Activated CD4-positive, alpha-beta memory T cell treated with anti-CD3 and anti-CD28 coated beads for 36 hours (primary cell): ENCODE data around the gene MACIR. TPM values are rescaled to one million over a fixed set of nuclear protein-coding genes. Genes with fewer than 3 reads are reported as not detected.

Experiments
- CTCF ChIA-PET: fragments of 350-600 bp; sonication (Branson Sonifier 250); formaldehyde crosslinking; loops from one replicate; lab custom pipeline; 2021; ENCODE audit warnings: antibody characterized with exemption, inconsistent platforms; lab: Charles Lee
- POLR2A ChIA-PET: fragments of 350-600 bp; sonication (Branson Sonifier 250); formaldehyde crosslinking; loops from one replicate; lab custom pipeline; 2021; ENCODE audit warnings: antibody characterized with exemption; lab: Charles Lee
- DNase-seq: peaks from one replicate; pipeline ENCODE4 v3.0.0-alpha.2; 2020
- H3K27ac Mint-ChIP-seq: one replicate; pipeline ENCODE4 v1.8.0; 2021; ENCODE audit warnings: mixed read lengths
- H3K27me3 Mint-ChIP-seq: one replicate; pipeline ENCODE4 v1.8.0; 2021; ENCODE audit warnings: mixed read lengths
- H3K36me3 Mint-ChIP-seq: one replicate; pipeline ENCODE4 v1.8.0; 2021; ENCODE audit warnings: mixed read lengths
- H3K4me1 Mint-ChIP-seq: one replicate; pipeline ENCODE4 v1.8.0; 2021; ENCODE audit warnings: low read depth, mixed read lengths
- H3K4me3 Mint-ChIP-seq: one replicate; pipeline ENCODE4 v1.8.0; 2021; ENCODE audit warnings: mild to moderate bottlenecking, mixed read lengths
- H3K9me3 Mint-ChIP-seq: one replicate; pipeline ENCODE4 v1.8.0; 2021; ENCODE audit warnings: mixed read lengths
- intact Hi-C: fragments of 100-400 bp; cut with micrococcal nuclease; formaldehyde crosslinking; loops from one replicate; pipeline ENCODE4 v1.15.1; 2023
- total RNA-seq, 2 experiments: library from RNA; stranded (reverse); gene quantifications; one replicate each; pipeline ENCODE4 v1.2.3, GENCODE V29; 2021

Gene MACIR
- total RNA-seq, 2 experiments from 2014 or later: 6.6 to 7.4 TPM

DNA sequence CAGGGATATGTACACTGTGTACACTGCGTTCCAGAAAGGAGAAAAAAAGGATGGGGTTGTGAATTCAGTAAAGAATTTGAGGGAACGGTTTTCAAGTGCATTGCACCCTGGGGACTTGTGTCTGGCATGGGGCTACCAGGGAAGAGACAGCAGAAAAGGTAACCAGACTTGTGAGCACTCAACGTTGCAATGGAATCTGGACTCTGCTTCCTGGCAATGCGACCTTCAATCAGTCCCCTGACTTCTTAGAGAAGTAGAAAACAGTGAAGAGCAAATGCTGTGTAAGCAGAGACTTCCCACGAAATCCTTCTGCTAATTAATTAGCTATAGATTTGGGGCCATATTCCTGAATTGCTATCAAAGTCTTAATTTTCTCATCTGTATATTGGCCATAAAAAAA, 36.3 kb downstream of the MACIR start:
- intact Hi-C loops: no loop called here
- DNase-seq: no peak
- ChIA-PET CTCF (no interaction called here), POLR2A (no interaction called here)
- Mint-ChIP-seq H3K4me1 (no peaks in the 10 kb centered on the region), H3K27me3 (peaks cover 4% of the 10 kb centered on the region), H3K27ac (no peak overlapping the region), H3K4me3 (no peak overlapping the region), H3K36me3 (no peaks in the 10 kb centered on the region), H3K9me3 (no peaks in the 10 kb centered on the region)

DNA sequence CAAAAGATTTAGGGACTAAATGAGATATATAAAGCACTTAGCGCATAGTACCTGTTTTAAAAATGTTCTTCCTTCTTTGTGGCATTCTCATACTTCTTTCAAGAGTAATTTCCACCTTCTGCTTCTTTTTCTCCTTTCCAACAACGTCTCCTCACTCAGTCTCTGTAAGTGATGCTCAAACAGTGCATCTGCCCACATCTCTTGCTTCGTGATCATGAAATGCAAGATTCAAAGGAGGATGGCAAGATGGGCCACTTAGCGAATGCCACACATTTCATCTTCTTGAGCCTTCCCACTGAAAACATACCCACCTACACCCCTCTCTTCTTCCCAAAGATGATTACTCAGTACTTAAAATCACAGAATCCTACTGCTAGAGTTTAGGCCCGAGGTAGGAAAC, 36.9 kb downstream of the MACIR start:
- POLR2A ChIA-PET: no interaction called here
- Mint-ChIP-seq H3K4me1 (no peaks in the 10 kb centered on the region), H3K36me3 (no peaks in the 10 kb centered on the region), H3K4me3 (no peak overlapping the region), H3K27ac (no peak overlapping the region), H3K9me3 (no peaks in the 10 kb centered on the region), H3K27me3 (peaks cover 4% of the 10 kb centered on the region)
- DNase-seq: no peak
- intact Hi-C loops: no loop called here
- CTCF ChIA-PET: no interaction called here

DNA sequence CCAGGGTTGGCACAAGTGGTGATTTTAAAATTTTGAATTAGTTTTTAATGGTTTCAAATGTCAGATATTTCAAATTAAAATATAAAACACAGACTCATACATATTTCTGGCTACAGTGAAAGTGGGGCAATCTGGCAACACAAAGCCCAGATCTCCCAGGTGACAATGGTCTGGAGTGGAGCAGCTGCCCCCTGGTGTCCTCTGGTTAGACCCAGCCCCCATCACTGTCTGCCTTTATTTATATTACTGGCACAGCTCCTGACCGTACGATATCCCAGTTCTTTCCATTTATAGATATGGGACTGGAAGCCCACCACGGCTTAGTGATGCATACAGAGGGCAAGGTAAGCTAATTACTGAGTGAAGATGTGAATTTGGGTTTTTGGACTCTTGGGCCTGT, 37.3 kb downstream of the MACIR start:
- CTCF ChIA-PET: no interaction called here
- H3K4me3 Mint-ChIP-seq: no peak overlapping the region
- H3K9me3 Mint-ChIP-seq: no peaks in the 10 kb centered on the region
- peaks cover 4% of the 10 kb centered on the region for H3K27me3 Mint-ChIP-seq
- intact Hi-C loops: no loop called here
- no peaks in the 10 kb centered on the region for H3K36me3 Mint-ChIP-seq
- POLR2A ChIA-PET: no interaction called here
- H3K27ac Mint-ChIP-seq: no peak overlapping the region
- no peaks in the 10 kb centered on the region for H3K4me1 Mint-ChIP-seq
- DNase-seq: no peak

DNA sequence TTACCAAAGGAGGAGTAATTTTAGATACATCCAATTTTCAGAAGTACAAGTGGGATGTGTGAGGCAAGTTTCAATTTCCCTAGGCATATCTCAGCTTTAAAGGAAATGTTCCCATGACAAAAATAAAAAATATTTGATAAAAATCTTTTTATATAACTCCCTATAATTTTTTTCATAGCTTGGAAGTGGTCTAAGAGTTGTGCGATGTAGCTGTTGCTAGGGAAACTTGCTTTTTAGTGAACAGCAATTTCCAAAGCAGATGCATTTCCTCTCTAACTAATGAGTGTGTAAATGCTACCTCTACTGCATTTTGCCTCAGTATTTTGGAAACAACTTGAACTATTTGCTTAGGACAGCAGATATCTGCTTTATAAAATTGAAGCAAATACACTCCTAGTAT, 39.6 kb downstream of the MACIR start:
- ChIA-PET CTCF (no interaction called here), POLR2A (no interaction called here)
- DNase-seq: no peak
- Mint-ChIP-seq H3K36me3 (no peaks in the 10 kb centered on the region), H3K4me3 (no peak overlapping the region), H3K4me1 (no peaks in the 10 kb centered on the region), H3K27me3 (peaks cover 5% of the 10 kb centered on the region), H3K27ac (no peak overlapping the region), H3K9me3 (no peaks in the 10 kb centered on the region)
- intact Hi-C loops: no loop called here

DNA sequence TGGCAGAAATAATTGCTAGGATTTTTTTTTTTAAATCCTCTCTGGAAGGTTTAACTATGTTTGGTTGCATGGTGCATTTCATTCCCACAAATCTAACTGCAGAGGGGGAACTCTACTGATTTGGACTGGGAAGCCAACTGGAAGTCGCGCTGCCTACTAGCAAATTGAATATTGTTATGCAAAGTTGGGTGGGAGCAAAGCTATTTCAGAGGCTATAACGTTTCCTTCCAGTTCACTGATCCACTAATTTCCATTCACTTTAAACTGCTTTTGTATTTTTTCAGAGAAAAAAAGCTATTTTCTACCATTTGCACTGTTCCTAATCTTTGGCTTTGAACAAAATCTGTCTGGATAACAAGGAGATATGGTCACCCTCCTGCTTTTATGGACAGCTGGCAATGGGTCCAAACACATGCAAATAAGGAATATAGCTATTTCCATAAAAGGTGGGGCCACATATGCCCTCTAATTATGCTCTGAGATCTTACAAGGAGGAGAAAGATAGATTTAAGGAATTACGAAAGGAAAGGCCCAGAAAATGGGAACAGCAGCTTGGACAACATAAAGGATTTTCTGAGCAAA, 40.1 kb downstream of the MACIR start:
- no peak overlapping the region for H3K4me3 Mint-ChIP-seq
- CTCF ChIA-PET: no interaction called here
- POLR2A ChIA-PET: no interaction called here
- H3K27me3 Mint-ChIP-seq: peaks cover 5% of the 10 kb centered on the region
- no peak for DNase-seq
- H3K9me3 Mint-ChIP-seq: no peaks in the 10 kb centered on the region
- no peak overlapping the region for H3K27ac Mint-ChIP-seq
- intact Hi-C loops: no loop called here
- no peaks in the 10 kb centered on the region for H3K36me3 Mint-ChIP-seq
- no peaks in the 10 kb centered on the region for H3K4me1 Mint-ChIP-seq

DNA sequence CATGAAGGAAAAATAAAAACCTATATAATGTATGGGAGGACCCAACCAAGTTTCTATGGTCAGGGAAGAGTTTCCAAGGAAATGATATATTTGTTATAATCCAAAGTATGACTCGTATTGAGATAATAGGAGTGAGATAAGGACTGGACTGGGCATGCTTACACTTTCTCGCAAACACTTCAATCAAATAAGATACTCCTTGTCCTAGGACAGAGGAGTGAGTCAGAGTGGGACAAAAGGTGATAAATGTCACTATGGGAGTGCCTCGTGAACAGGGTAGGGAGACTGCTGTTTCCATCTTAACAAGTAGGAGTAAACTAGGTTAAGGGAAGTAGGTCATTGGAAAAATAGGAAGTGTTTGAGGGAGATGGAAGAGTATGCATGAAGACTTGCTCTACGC, 47.2 kb downstream of the MACIR start:
- Mint-ChIP-seq H3K27ac (no peak overlapping the region), H3K36me3 (no peaks in the 10 kb centered on the region), H3K4me3 (no peak overlapping the region), H3K4me1 (no peaks in the 10 kb centered on the region), H3K9me3 (no peaks in the 10 kb centered on the region), H3K27me3 (peaks cover 4% of the 10 kb centered on the region)
- intact Hi-C loops: no loop called here
- POLR2A ChIA-PET: interaction anchor here (1.1 kb wide), 1 partner anchor 15 kb away, joined by 6 read pairs; no protein-coding TSS in a partner anchor
- CTCF ChIA-PET: no interaction called here
- DNase-seq: no peak

DNA sequence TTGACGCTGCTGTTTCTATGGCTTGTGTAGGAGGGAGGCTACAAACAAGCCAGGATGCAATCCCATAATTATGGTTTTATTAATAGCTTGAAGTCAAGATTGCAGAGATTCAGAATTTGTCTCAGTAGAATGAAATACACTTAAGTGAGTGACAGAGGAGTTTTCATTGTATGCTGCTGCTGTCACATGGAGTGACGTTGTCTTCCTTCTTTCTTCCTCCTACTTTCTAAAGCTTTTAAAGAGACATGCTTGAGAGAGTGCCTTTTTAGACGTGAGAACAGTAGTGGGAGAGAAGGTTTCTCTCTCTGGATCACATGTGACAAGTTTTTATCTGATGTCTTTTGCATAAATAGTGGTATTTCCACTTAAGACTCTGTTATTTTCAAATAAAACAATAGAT, 48.9 kb downstream of the MACIR start:
- no peaks in the 10 kb centered on the region for H3K4me1 Mint-ChIP-seq
- H3K4me3 Mint-ChIP-seq: no peak overlapping the region
- no peaks in the 10 kb centered on the region for H3K9me3 Mint-ChIP-seq
- POLR2A ChIA-PET: no interaction called here
- intact Hi-C loops: no loop called here
- CTCF ChIA-PET: no interaction called here
- H3K36me3 Mint-ChIP-seq: no peaks in the 10 kb centered on the region
- peaks cover 11% of the 10 kb centered on the region for H3K27me3 Mint-ChIP-seq
- H3K27ac Mint-ChIP-seq: no peak overlapping the region
- no peak for DNase-seq

DNA sequence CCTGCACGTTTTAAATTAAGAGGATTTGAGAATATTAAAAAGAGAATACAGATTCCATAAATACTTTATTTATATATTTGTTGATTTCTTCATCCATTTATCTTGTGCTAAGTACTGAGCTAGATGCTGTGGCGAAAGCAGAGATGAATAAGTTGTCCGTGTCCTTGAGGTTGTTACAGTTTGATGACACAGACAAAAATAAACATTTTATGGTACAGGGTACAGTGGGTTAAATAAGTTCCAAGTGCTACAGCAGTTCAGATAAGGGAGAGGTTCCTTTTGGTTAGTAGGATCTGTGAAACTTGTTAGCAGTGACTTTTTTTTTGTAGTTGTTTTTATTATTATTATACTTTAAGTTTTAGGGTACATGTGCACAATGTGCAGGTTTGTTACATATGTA, 50.2 kb downstream of the MACIR start:
- Mint-ChIP-seq H3K4me3 (no peak overlapping the region), H3K4me1 (no peaks in the 10 kb centered on the region), H3K36me3 (no peaks in the 10 kb centered on the region), H3K27ac (no peak overlapping the region), H3K9me3 (no peaks in the 10 kb centered on the region), H3K27me3 (peaks cover 14% of the 10 kb centered on the region)
- ChIA-PET POLR2A (no interaction called here), CTCF (no interaction called here)
- DNase-seq: no peak
- intact Hi-C loops: no loop called here

DNA sequence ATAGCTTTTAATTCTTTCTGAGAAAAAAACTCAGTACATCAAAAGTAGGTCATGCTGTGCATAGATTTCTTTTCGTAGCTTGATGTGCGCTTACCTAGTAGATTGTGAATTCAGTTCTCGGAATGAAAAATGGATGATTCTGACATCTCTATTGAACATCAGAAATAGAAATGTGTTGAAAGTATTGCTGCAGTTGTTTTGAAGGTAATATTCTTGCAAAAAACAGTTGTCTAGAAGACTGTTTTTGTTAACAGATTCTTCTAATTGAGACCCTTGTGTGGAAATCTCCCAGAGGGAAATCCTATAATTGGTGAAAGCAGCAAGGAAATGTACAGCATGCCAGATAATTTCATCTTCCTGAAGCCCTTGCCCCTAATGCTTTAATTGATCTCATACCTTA, 54.5 kb downstream of the MACIR start:
- Mint-ChIP-seq H3K4me1 (no peaks in the 10 kb centered on the region), H3K27ac (no peak overlapping the region), H3K27me3 (peaks cover 19% of the 10 kb centered on the region), H3K9me3 (no peaks in the 10 kb centered on the region), H3K4me3 (no peak overlapping the region), H3K36me3 (no peaks in the 10 kb centered on the region)
- intact Hi-C loops: no loop called here
- POLR2A ChIA-PET: no interaction called here
- CTCF ChIA-PET: interaction anchor here (0.6 kb wide), 1 partner anchor 93 kb away, joined by 3 read pairs; no protein-coding TSS in a partner anchor
- DNase-seq: no peak

DNA sequence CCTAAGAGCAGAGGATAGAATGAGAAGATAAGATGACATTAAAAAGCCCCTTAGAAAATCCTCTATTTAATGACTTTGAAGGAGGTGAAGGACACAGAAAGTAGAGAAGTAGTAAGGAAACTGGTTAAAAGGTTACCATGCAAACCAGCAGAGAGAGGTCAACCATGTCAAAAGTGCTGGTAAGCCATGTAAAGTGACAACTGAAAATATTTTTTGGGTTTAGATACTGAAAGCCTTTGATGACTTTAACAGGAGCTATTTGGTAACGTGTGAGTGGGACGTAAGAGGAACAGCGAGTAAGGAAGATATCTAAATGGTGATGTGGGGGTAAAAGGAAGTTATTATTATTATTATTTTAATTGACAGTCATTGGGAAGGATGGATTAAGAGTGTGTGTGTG, 56.9 kb downstream of the MACIR start:
- ChIA-PET POLR2A (no interaction called here), CTCF (no interaction called here)
- intact Hi-C loops: no loop called here
- Mint-ChIP-seq H3K36me3 (no peaks in the 10 kb centered on the region), H3K4me3 (no peak overlapping the region), H3K9me3 (no peaks in the 10 kb centered on the region), H3K27ac (no peak overlapping the region), H3K4me1 (no peaks in the 10 kb centered on the region), H3K27me3 (peaks cover 19% of the 10 kb centered on the region)
- DNase-seq: no peak

DNA sequence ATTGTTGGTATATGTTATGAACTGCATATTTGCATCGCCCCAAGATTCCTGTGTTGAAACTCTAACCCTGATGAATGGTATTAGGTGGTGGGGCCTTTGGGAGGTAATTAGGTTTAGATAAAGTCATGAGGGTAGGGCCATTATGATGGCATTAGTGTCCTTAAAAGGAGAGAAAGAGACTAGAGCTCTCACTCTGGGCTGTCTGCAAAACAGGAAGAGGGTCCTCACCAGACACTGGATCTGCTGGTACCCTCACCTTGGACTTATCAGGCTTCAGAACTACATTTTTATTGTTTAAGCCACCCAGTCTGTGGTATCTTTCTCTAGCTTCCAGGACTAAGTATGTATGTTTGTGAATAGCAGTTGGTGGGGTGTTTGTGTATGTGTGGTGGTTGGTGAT, 68.9 kb downstream of the MACIR start:
- no peaks in the 10 kb centered on the region for H3K9me3 Mint-ChIP-seq
- H3K27me3 Mint-ChIP-seq: peaks cover 8% of the 10 kb centered on the region
- H3K36me3 Mint-ChIP-seq: no peaks in the 10 kb centered on the region
- DNase-seq: no peak
- no peaks in the 10 kb centered on the region for H3K4me1 Mint-ChIP-seq
- no peak overlapping the region for H3K27ac Mint-ChIP-seq
- no peak overlapping the region for H3K4me3 Mint-ChIP-seq
- ChIA-PET CTCF (no interaction called here), POLR2A (no interaction called here)
- intact Hi-C loops: no loop called here

DNA sequence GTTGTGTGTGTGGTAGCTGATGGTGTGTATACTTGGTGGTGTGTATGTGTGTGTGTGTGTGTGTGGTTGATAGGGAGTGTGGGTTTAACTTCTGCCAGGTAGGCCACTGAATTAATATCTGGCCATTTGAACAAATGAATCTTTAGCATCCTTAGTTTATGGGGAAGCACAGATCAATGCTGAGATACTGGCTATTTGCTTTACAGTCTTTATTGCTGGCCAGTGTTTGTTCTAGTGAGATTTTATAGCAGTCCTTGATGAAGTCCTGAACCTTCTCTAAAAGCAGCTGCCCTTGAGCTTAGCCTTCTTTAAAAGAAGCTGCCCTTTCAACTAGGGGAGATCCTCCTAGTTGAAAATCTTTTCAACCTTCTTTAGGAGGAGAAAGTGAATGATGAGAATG, 69.3 kb downstream of the MACIR start:
- H3K4me1 Mint-ChIP-seq: no peaks in the 10 kb centered on the region
- no peak overlapping the region for H3K4me3 Mint-ChIP-seq
- no peak overlapping the region for H3K27ac Mint-ChIP-seq
- H3K27me3 Mint-ChIP-seq: peaks cover 8% of the 10 kb centered on the region
- ChIA-PET POLR2A (no interaction called here), CTCF (no interaction called here)
- intact Hi-C loops: no loop called here
- no peaks in the 10 kb centered on the region for H3K9me3 Mint-ChIP-seq
- H3K36me3 Mint-ChIP-seq: no peaks in the 10 kb centered on the region
- no peak for DNase-seq
